ENCODE measurements around the gene MAD1L1. TPM values are rescaled to one million over a fixed set of nuclear protein-coding genes. Genes with fewer than 3 reads are reported as not detected.
"Not testable (repeated sequence)": the region's sequence is repeated elsewhere in the genome, so short reads cannot be mapped to it uniquely, and the experiment has no call there.

MAD1L1 gene
- polyA plus RNA-seq, 4 donors = 23.4 to 29.0 (median 25.7) TPM

- not testable (repeated sequence) for DNase-seq (ENCODE audit: low read depth in 4 of 4, low spot score in 2 of 4)
Measured at GRCh38 chr7:1824151-1824881, 408.4 kb downstream of the MAD1L1 start.

- DNase-seq (ENCODE audit: low read depth in 4 of 4, low spot score in 2 of 4) = no peak
Measured at GRCh38 chr7:1823376-1824150, 409.2 kb downstream of the MAD1L1 start.

DNA sequence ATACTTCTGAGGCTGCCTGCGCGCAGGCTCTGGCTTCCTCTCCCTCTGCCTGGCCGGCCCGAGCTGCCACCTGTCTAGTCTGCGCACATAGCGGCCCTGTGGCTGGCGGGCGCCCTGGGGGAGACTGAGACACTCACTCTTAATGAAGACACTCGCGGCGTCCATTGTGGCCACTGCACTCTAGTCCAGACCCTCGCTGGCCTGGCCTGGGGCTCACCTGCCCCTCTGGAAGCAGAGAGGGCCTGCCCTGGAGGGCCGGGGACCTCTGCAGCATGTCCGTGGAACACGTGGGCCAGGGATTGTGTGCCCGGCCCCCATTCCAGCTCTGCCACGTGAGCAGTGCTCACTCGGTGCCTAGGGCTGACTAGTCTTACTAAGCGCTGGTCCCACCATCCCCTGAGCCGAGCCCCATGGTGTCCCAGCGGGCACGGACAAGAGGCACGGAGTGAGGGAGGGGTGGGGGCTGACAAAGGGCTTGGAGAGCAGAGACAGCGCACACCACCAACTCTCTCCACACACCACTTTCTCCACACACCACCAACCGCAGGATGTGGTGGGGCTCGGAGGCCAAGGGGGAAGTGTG, 413.4 kb downstream of the MAD1L1 start:
- no peak for DNase-seq (ENCODE audit: low read depth in 4 of 4, low spot score in 2 of 4)

DNA sequence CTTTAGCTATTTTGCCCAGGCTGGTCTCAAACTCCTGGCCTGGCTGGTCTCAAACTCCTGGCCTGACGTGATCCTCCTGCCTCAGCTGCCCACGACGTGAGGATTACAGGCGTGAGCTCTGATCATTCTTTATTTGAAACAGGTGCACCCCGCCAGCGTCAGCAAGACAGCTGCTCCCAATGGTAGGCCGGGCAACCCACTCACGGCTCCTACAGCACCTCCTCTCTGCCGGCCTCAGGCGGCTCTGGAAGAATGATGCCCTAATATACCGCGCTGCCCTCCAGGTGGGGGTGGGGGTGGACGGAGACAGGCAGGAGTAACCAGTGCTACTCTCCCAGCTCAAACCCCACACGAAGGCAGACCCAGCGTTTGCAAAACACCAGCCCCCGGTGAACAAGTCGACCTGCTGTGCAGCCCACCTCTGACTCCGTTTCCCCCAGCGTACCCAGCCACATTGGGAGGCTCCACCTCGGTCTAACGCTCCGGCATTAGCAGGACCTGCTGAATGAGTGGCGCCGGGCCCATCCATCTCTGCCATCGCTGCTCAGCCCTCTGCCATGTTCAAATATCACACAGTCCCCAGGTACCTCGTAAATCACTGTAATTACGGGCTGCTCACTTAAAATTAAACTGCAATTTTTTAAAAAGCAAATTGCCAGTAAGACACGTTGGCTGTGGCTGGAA, 414.0 kb downstream of the MAD1L1 start:
- no peak for DNase-seq (ENCODE audit: low read depth in 4 of 4, low spot score in 2 of 4)

DNA sequence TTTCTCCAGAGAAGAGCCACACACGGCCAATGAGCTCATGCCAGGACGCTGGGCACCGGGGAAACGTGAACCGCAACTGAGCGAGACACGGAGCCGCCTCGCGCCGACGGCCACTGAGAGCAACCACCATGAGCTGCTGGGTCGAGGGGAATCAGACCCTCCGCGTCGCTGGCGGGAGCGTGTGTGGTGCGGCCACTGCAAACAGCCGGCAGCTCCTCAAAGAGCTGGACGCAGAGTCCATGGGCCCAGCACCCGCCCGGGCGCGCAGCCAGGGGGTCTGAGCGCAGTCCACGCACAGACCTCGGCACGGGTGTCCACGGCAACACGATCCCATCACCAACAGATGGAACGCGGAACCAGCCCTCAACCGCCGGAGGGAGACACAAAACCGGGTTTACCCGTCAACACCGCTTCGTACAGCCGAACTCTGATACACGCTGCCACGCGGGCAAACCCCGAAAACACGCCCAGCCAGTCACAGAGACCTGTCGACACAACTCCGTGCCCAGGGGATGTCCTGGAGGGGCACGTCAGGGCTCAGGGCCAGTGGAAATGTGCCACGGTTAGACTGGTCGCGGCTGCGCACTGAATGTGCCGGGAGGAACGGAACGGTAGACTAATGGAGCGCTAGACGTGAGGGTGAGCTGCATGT, 415.6 kb downstream of the MAD1L1 start:
- no peak for DNase-seq (ENCODE audit: low read depth in 4 of 4, low spot score in 2 of 4)

- DNase-seq (ENCODE audit: low read depth in 4 of 4, low spot score in 2 of 4) = not testable (repeated sequence)
Measured at GRCh38 chr7:1816451-1816850, 416.3 kb downstream of the MAD1L1 start.

DNA sequence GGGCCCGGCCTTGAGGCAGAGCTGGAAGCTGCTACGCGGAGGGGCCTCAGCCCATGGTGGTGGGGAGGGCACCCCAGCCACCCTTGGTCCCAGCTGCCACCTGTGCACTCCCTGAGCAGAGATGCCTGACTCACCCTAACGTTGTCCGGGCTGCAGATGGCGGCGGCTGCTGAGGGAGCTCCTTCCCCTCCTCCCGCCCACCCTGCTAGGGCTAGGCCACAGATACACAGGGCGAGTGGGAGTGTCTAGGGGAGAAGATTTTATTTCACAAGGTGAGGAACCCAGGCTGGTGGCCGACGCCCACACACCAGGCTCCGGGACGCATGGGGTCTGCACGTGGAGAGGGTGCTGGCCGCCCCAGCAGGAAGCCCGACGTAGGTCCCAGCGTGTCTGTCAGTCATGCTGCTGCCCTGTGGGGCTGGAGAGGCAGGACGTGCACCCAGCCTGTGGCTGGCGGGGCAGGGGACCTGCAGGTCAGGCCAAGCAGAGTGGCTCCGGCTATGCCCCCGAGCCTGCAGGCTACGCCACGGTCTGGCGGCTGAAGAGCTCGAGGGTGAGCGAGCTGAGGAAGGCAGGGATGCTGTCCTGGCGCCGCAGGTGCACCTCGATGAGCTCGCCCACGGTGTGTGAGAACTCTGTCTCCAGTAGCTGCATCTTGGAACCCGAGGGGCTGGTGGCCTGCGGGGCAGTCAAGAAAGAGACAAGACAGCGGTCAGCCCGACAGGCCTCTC, 417.0 kb downstream of the MAD1L1 start:
- DNase-seq (ENCODE audit: low read depth in 4 of 4, low spot score in 2 of 4) = not testable (repeated sequence)

DNA sequence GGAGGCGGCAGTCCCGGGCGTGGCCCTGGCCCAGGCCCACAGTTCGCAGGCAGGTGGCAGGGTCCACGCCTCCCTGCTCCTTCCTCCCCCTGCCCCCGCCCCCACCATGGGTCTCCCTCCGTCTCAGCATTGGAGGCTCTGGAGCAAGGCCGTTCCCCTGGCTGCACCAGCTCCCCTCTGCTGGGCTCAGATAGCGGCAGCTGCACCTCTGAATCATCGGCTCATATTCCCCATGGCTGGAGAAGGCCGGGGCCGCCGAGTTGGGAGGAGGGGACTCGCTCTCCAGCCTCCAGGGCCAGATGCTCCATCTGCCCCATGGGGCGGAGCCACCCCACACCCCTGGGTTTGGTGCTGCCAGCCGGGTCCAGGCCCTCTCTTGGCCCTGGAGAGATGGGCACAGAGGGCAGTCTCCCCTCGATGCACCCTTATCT, 417.7 kb downstream of the MAD1L1 start:
- no peak for DNase-seq (ENCODE audit: low read depth in 4 of 4, low spot score in 2 of 4)

DNA sequence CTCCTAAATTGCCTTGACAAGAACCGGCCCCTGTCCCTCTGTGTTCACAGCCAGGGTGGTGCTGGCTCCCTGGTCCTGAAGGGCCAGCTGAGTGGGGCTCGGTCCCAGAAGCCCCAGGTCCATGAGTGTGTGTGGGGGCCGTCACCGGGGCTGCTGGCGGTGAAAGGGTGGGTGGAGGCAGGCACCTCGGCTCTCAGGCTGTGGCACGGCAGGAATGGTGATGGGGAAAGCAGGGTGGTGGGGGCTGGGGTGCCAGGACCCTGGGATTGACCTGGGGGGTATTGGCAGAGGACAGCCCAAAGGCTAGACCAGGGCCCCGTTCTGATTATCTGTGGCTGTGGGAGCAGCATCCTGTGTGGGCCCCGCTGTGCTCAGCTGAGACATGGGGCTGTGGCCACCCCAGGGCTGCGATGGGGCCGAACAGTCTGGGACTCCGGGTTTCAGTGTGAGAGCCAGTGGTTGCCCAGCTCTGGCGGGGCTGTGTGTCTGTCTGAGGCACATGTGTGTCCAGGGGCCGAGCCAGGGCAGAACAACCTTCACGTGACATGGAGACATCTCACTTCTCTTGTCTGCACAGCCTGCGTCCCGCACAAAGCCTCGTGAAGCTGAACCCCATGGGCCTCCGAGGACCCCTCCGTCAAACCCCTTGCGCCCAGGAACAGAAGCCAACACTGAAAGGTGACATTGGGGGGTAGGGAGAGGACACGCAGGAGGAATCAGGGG, 418.5 kb downstream of the MAD1L1 start:
- no peak for DNase-seq (ENCODE audit: low read depth in 4 of 4, low spot score in 2 of 4)

DNA sequence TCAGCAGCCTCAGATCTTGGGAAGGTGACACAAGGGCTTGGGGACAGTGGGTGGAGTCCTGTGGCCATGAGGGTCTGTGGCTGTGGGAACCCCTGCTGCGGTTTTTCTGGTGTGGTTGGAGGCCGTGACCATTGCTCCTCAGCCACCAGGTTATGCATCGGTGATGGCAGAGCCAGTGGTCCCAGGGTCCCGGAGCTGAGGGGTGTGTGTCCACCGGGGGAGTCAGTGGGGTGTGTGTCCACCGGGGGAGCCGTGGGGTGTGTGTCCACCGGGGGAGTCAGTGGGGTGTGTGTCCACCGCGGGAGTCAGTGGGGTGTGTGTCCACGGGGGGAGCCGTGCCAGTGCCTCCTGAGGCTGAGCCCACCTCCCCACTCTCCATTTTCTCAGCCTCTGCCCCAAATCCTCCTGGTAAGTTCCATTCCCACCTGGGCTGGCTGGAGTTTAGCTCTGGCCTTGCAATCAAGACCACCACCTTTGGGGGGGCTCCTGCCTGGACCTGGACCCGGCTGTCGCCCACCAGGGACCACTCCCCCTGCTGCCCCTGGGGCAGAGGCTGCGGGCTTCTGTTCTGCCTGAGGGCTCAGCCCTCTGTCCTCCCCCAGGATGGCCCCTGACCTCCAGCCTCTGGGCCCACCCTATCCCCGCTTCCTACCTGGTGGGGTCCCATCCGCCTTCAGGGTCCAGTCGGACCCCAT, 419.2 kb downstream of the MAD1L1 start:
- no peak for DNase-seq (ENCODE audit: low read depth in 4 of 4, low spot score in 2 of 4)

- DNase-seq (ENCODE audit: low read depth in 4 of 4, low spot score in 2 of 4) = no peak
Measured at GRCh38 chr7:1812509-1813393, 420.0 kb downstream of the MAD1L1 start.

DNA sequence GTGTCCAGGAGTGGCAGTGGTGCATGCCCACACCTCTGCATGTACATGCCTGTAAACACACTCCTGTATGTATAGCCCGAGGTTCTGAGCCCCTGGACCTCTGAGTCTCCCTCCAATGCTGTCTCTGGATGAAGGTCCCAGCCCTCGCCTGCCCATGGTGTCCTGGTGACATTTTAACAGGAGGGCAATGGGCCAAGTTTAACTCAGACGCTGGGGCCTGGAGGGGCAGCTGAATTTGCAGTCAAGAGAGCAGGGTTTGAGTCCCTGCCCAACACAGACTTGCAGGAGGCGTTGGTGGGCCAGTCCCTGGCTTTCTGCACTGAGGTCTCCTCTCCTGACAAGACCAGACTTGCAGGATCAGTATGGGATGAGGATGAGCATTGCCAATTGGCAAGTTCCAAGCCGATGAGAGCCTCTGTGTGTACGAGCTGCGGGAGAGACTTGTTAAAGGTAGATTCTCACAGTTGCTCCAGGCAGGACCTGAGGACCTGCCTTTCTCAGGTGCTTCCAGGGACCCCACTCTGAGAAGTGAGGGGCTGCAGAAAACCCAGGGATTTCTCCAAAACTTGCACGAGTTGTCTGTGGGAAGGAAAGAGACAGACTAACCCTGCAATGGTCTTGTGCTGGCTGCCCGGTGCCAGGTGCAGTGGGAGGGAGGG, 420.8 kb downstream of the MAD1L1 start:
- no peak for DNase-seq (ENCODE audit: low read depth in 4 of 4, low spot score in 2 of 4)

DNA sequence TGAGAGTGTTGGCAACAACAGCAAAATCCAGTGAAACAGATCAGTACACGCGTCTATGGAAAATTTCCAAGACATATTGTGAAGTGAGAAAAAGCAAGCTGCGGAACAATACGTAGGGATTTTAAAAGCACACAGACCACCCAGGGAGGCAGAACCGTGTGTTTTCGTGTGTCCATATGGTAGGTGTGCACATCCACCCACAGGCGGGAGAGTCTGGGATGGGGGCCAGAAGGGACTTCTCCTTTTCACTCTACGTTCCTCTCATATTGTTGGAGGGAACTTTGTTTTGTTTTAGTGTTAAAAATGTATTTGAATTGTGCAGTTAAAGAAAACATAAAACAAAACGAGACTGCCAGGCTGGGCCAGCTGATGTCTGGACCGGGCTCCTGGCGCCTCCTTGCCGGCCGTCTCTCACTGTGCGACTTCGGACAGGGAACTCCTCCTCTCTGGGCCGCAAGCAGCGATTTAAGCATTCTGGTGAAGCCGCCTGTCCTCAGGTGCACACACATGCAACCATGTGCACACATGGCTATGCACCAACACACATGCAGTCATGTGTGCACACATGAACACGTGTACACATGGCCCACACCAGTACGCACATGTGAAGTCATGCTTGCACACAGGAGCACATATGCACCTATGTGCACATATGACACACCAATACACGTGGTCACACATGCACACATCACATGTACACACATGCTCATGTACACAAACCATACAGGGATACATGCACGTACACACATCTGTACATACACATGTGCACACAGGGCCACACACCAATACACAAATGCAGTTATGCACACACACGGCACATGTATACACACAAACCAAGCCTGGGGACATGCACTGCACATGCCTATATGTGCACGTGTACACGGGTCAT, 421.5 kb downstream of the MAD1L1 start:
- DNase-seq (ENCODE audit: low read depth in 4 of 4, low spot score in 2 of 4) = no peak

DNA sequence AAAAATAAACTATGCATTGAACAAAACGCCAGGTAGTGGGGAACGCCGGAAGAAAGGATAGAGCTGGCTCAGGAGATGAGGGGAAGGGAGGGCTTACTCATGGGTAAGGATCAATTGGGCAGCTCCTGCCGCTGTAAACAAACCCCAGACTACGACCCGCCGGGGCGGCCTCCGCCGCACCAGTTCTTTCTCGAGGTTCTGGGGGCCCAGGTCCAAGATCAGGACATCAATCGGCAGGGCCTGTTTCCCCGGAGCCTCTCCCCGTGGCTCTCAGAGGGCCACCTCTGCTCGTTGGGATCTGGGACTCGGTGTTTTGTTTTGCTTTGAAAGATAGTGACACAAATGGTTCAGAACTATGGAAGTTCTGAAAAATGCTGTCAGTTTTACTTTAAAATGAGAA, 422.2 kb downstream of the MAD1L1 start:
- DNase-seq (ENCODE audit: low read depth in 4 of 4, low spot score in 2 of 4) = no peak

DNA sequence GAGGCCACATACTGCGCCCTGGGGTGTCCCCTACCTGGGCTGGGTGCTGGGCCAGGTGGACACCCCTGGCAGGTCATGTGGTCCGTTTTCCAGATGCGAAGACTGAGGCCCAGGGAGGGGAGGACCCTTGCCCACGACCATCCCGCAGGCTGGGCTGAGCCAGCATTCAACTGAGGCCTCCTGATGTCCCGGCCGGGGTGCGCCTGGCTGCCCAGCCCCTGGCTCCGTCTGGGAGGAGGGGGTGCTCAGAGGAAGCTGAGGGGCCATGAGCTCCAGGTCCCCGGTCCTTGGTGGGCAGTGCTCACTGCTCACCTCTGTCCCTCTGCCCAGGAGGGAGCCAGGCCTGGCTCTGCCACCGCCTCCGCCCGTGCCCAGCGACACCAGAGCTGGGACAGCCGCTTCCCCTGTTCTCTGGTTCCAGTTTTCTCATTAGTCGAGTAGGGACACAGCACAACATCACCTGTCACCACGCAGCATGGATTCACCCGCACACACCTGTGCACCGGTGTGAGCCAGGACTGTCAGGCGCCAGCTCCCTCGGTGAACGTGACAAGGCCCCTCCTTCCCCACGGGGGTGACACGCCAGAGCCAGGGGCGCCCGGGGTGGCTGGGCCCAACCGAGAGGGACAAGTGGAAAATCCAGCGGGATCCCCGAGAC, 423.0 kb downstream of the MAD1L1 start:
- DNase-seq (ENCODE audit: low read depth in 4 of 4, low spot score in 2 of 4) = no peak

DNA sequence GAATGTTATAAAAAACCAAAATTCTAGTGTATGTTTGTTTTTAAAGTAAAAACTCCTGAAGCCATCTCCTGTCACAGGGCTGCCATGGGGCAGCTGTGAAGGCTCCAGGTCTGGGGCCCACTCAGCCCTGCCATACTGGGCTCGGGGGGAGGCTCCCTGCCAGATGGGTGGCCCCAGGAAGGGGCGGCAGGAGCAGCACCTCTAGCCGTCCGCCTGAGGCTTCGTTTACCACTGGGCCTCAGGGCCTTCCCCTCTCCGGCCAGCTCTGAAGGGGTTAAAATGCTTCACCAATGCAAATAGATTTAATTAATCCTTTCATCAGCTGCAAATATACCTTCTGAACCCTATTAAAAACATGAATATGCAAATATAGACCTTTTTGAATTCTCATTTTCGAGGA, 423.7 kb downstream of the MAD1L1 start:
- DNase-seq (ENCODE audit: low read depth in 4 of 4, low spot score in 2 of 4) = no peak

Data from left renal cortex interstitium (tissue), 4 donors.